Measurements from ENCODE around the gene ADCY9. TPM values are rescaled to one million over a fixed set of nuclear protein-coding genes. Genes with fewer than 3 reads are reported as not detected.

ADCY9 gene
- total RNA-seq, 1 experiment from 2014 or later: 10.5 TPM

GRCh38 chr16:3964686-3965290, 151.5 kb downstream of the ADCY9 start:
- BruUV-seq (replicated peaks): no TSS peak
- H3F3A ChIP-seq (ENCODE audit: insufficient read depth, low read depth): peaks cover 3% of the 10 kb centered on the region
- H3K4me1 ChIP-seq (replicated peaks; ENCODE audit: insufficient read depth): 0 out of 2 replicates have a peak, but pooled peaks cover 9% of the 10 kb centered on the region
- intact Hi-C loops (cut with micrococcal nuclease; ENCODE audit: unreplicated experiment): no loop called here
- no peaks in the 10 kb centered on the region for H3K9me2 ChIP-seq (ENCODE audit: insufficient read depth)
- H3K27ac ChIP-seq: no peak overlapping the region
- ChIA-PET POLR2A (ENCODE audit: unreplicated experiment) (no interaction called here), CTCF (no interaction called here)
- H3K9me3 ChIP-seq (ENCODE audit: insufficient read depth, low read depth): no peaks in the 10 kb centered on the region
- no peaks in the 10 kb centered on the region for H3K79me2 ChIP-seq (ENCODE audit: low read depth)
- no peaks in the 10 kb centered on the region for H3K36me3 ChIP-seq (ENCODE audit: low read depth)
- no peaks in the 10 kb centered on the region for H3K27me3 ChIP-seq (ENCODE audit: insufficient read depth, low read depth)
- no peak for DNase-seq
- H4K20me1 ChIP-seq (ENCODE audit: insufficient read depth): no peaks in the 10 kb centered on the region
- H2AFZ ChIP-seq: no peak overlapping the region
- H3K4me3 ChIP-seq: no peak overlapping the region
- TF ChIP-seq CTCF (conservative IDR thresholded peaks at IDR 0.05): no peak
- no peak for TF ChIP-seq EZH2 (IDR thresholded peaks at IDR 0.05; ENCODE audit: low read depth)
- H3K4me2 ChIP-seq: no peak overlapping the region

DNA sequence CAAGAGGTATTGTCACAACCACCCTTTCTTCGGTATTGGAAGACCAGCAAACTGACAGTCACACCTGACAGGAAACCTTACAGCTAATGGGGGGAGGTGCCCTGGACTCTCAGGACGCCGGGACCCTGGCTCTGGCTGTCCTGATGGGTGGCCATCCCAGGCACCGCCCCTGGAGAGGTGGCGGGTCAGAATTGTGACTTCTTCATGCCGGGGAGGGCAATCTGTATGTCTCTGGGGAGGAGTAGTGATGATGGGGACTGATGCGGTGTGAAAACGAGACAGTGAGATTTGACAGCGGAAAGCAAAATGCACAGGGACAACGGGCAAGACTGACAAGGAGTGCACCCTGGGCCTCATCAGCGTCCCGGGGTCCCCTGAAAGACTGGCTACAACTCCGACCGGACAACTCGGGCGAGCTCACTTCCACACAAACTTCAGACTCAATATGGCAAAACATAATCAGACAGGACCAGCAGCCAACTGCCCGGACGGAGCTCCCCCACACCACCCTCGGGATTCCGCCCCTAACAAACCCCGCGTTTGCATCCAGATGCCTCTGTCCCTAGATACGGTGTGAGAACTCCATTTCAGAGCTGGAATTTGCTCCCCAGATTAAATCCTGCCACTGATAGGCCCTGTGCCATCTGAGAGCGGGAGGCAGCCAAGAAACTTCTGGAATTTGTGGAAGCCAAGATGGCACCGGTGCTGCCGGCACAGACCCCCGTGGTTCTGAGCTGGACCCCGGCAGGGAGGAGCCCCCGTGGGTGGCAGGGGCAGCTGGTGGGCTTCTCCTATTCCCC, 152.2 kb downstream of the ADCY9 start:
- Histone ChIP-seq H3K27ac (no peak overlapping the region), H3K4me3 (no peak overlapping the region), H3K36me3 (ENCODE audit: low read depth) (no peaks in the 10 kb centered on the region), H3K9me2 (ENCODE audit: insufficient read depth) (no peaks in the 10 kb centered on the region), H3K4me2 (no peak overlapping the region), H3K4me1 (replicated peaks; ENCODE audit: insufficient read depth) (0 out of 2 replicates have a peak, but pooled peaks cover 9% of the 10 kb centered on the region), H3K9me3 (ENCODE audit: insufficient read depth, low read depth) (no peaks in the 10 kb centered on the region), H3F3A (ENCODE audit: insufficient read depth, low read depth) (peaks cover 8% of the 10 kb centered on the region), H3K27me3 (ENCODE audit: insufficient read depth, low read depth) (no peaks in the 10 kb centered on the region), H3K79me2 (ENCODE audit: low read depth) (no peaks in the 10 kb centered on the region), H4K20me1 (ENCODE audit: insufficient read depth) (no peaks in the 10 kb centered on the region), H2AFZ (no peak overlapping the region)
- no TSS peak for BruUV-seq (replicated peaks)
- ChIA-PET POLR2A (ENCODE audit: unreplicated experiment) (no interaction called here), CTCF (no interaction called here)
- DNase-seq: no peak
- intact Hi-C loops (cut with micrococcal nuclease; ENCODE audit: unreplicated experiment): no loop called here
- TF ChIP-seq EZH2 (IDR thresholded peaks at IDR 0.05; ENCODE audit: low read depth) (no peak), CTCF (conservative IDR thresholded peaks at IDR 0.05) (no peak)

DNA sequence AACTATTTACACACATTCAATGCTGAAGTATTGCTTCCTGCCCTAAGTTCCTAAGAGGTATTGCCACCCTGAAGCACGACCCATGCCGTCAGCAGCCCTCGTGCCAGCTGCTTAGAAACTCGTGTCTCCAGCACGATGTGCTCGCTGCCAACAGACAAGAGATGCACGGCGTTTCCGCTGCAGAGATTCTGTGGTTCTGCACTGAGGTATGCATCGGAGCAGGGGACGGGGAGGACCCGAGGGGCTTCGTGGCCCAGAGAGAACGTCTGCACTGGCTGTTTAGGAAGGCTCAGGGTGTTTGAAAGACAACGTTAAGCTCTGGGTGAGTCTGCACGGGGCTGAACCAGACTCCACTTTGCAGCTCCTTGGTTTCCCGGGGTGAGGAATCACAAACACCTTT, 153.0 kb downstream of the ADCY9 start:
- CTCF ChIA-PET: no interaction called here
- no peak for TF ChIP-seq CTCF (conservative IDR thresholded peaks at IDR 0.05)
- TF ChIP-seq EZH2 (IDR thresholded peaks at IDR 0.05; ENCODE audit: low read depth): no peak
- Histone ChIP-seq H3K9me3 (ENCODE audit: insufficient read depth, low read depth) (no peaks in the 10 kb centered on the region), H3K27ac (no peak overlapping the region), H3K4me2 (no peak overlapping the region), H4K20me1 (ENCODE audit: insufficient read depth) (no peaks in the 10 kb centered on the region), H3K4me1 (replicated peaks; ENCODE audit: insufficient read depth) (0 out of 2 replicates have a peak, but pooled peaks cover 9% of the 10 kb centered on the region), H3K36me3 (ENCODE audit: low read depth) (no peaks in the 10 kb centered on the region), H3K79me2 (ENCODE audit: low read depth) (no peaks in the 10 kb centered on the region), H3K27me3 (ENCODE audit: insufficient read depth, low read depth) (no peaks in the 10 kb centered on the region), H3F3A (ENCODE audit: insufficient read depth, low read depth) (peaks cover 8% of the 10 kb centered on the region), H3K9me2 (ENCODE audit: insufficient read depth) (no peaks in the 10 kb centered on the region), H2AFZ (no peak overlapping the region), H3K4me3 (no peak overlapping the region)
- no peak for DNase-seq
- BruUV-seq (replicated peaks): no TSS peak
- intact Hi-C loops (cut with micrococcal nuclease; ENCODE audit: unreplicated experiment): no loop called here
- POLR2A ChIA-PET (ENCODE audit: unreplicated experiment): no interaction called here

Data from PC-9 (cell line).